ENCODE data around the gene PPARG.
"Not testable (repeated sequence)": the region's sequence is repeated elsewhere in the genome, so short reads cannot be mapped to it uniquely, and the experiment has no call there.

Gene PPARG

GRCh38 chr3:12465836-12466225 lies 177.0 kb downstream of the PPARG start:
- POLR2A ChIA-PET = no interaction called here
- no peak for TF ChIP-seq FOXA1 (IDR thresholded peaks at IDR 0.05)
- TF ChIP-seq, protein P1, sequence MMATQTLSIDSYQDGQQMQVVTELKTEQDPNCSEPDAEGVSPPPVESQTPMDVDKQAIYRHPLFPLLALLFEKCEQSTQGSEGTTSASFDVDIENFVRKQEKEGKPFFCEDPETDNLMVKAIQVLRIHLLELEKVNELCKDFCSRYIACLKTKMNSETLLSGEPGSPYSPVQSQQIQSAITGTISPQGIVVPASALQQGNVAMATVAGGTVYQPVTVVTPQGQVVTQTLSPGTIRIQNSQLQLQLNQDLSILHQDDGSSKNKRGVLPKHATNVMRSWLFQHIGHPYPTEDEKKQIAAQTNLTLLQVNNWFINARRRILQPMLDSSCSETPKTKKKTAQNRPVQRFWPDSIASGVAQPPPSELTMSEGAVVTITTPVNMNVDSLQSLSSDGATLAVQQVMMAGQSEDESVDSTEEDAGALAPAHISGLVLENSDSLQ (IDR thresholded peaks at IDR 0.05) = no peak
- TF ChIP-seq ELF4 (IDR thresholded peaks at IDR 0.05) = no peak
- no peak for TF ChIP-seq SP1 (IDR thresholded peaks at IDR 0.05)
- TF ChIP-seq BHLHE40 (IDR thresholded peaks at IDR 0.05; ENCODE audit: borderline replicate concordance) = no peak
- TF ChIP-seq CTBP1 (IDR thresholded peaks at IDR 0.05; ENCODE audit: borderline replicate concordance) = no peak
- TF ChIP-seq HDGF (IDR thresholded peaks at IDR 0.05; ENCODE audit: borderline replicate concordance) = no peak
- no peak for TF ChIP-seq L3MBTL2 (conservative IDR thresholded peaks at IDR 0.05)
- no peak for TF ChIP-seq NFRKB (IDR thresholded peaks at IDR 0.05)
- TF ChIP-seq LEF1 (IDR thresholded peaks at IDR 0.05; ENCODE audit: borderline replicate concordance) = no peak
- TF ChIP-seq FOXK2 (IDR thresholded peaks at IDR 0.05) = no peak
- TF ChIP-seq ARNT (IDR thresholded peaks at IDR 0.05) = no peak
- TF ChIP-seq TARDBP (IDR thresholded peaks at IDR 0.05) = no peak
- no peak for TF ChIP-seq ZNF384 (IDR thresholded peaks at IDR 0.05)
- TF ChIP-seq SUZ12 (IDR thresholded peaks at IDR 0.05) = no peak
- no peak for TF ChIP-seq FOXM1 (IDR thresholded peaks at IDR 0.05; ENCODE audit: borderline replicate concordance)
- no peak for DNase-seq (ENCODE audit: extremely low spot score)
- CTCF ChIA-PET = no interaction called here

- no peak for TF ChIP-seq FOXM1 (IDR thresholded peaks at IDR 0.05; ENCODE audit: borderline replicate concordance)
- no peak for TF ChIP-seq L3MBTL2 (conservative IDR thresholded peaks at IDR 0.05)
- no peak for TF ChIP-seq SUZ12 (IDR thresholded peaks at IDR 0.05)
- TF ChIP-seq NFRKB (IDR thresholded peaks at IDR 0.05) = no peak
- no peak for TF ChIP-seq CTBP1 (IDR thresholded peaks at IDR 0.05; ENCODE audit: borderline replicate concordance)
- no peak for TF ChIP-seq ELF4 (IDR thresholded peaks at IDR 0.05)
- no peak for TF ChIP-seq TARDBP (IDR thresholded peaks at IDR 0.05)
- TF ChIP-seq FOXK2 (IDR thresholded peaks at IDR 0.05) = no peak
- TF ChIP-seq ARNT (IDR thresholded peaks at IDR 0.05) = no peak
- TF ChIP-seq HDGF (IDR thresholded peaks at IDR 0.05; ENCODE audit: borderline replicate concordance) = no peak
- no peak for TF ChIP-seq SP1 (IDR thresholded peaks at IDR 0.05)
- TF ChIP-seq LEF1 (IDR thresholded peaks at IDR 0.05; ENCODE audit: borderline replicate concordance) = no peak
- TF ChIP-seq ZNF384 (IDR thresholded peaks at IDR 0.05) = no peak
- no peak for TF ChIP-seq FOXA1 (IDR thresholded peaks at IDR 0.05)
- TF ChIP-seq, protein P1 (IDR thresholded peaks at IDR 0.05) = no peak
- no peak for TF ChIP-seq BHLHE40 (IDR thresholded peaks at IDR 0.05; ENCODE audit: borderline replicate concordance)
- ChIA-PET CTCF (no interaction called here), POLR2A (no interaction called here)
- DNase-seq (ENCODE audit: extremely low spot score) = no peak
Observed at GRCh38 chr3:12467746-12468145, 178.9 kb downstream of the PPARG start.

DNA sequence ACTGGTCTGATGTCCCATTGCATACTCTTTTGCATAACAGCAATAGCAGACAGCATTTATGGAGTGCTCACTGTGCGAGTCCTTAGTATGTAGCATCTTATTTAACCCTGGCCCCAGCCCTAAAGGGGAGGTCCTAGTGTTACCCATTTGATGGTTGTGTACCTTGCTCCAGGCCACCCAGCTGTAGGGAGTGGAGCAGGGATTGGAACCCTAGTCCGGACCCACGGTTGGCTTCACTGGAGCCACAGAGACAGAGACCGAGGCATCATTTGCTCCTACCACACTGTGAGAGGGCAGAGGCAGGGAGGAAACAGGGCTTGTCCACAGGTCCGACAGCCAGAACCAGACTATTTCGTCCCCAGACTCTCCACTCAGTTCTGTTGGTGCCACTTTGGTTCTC lies 179.4 kb downstream of the PPARG start:
- no peak for DNase-seq (ENCODE audit: extremely low spot score)
- ChIA-PET CTCF (no interaction called here), POLR2A (no interaction called here)
- no peak for TF ChIP-seq TARDBP (IDR thresholded peaks at IDR 0.05)
- no peak for TF ChIP-seq HDGF (IDR thresholded peaks at IDR 0.05; ENCODE audit: borderline replicate concordance)
- no peak for TF ChIP-seq FOXM1 (IDR thresholded peaks at IDR 0.05; ENCODE audit: borderline replicate concordance)
- no peak for TF ChIP-seq CTBP1 (IDR thresholded peaks at IDR 0.05; ENCODE audit: borderline replicate concordance)
- TF ChIP-seq, protein P1 (IDR thresholded peaks at IDR 0.05) = no peak
- TF ChIP-seq FOXK2 (IDR thresholded peaks at IDR 0.05) = no peak
- TF ChIP-seq ZNF384 (IDR thresholded peaks at IDR 0.05) = no peak
- no peak for TF ChIP-seq L3MBTL2 (conservative IDR thresholded peaks at IDR 0.05)
- TF ChIP-seq ELF4 (IDR thresholded peaks at IDR 0.05) = no peak
- TF ChIP-seq SUZ12 (IDR thresholded peaks at IDR 0.05) = no peak
- no peak for TF ChIP-seq NFRKB (IDR thresholded peaks at IDR 0.05)
- TF ChIP-seq LEF1 (IDR thresholded peaks at IDR 0.05; ENCODE audit: borderline replicate concordance) = no peak

GRCh38 chr3:12468757-12469156 lies 179.9 kb downstream of the PPARG start:
- TF ChIP-seq ZNF384 (IDR thresholded peaks at IDR 0.05) (no peak), BHLHE40 (IDR thresholded peaks at IDR 0.05; ENCODE audit: borderline replicate concordance) (no peak), FOXA1 (IDR thresholded peaks at IDR 0.05) (no peak), TARDBP (IDR thresholded peaks at IDR 0.05) (no peak), NFRKB (IDR thresholded peaks at IDR 0.05) (no peak), LEF1 (IDR thresholded peaks at IDR 0.05; ENCODE audit: borderline replicate concordance) (no peak), SUZ12 (IDR thresholded peaks at IDR 0.05) (no peak), ELF4 (IDR thresholded peaks at IDR 0.05) (no peak), ARNT (IDR thresholded peaks at IDR 0.05) (no peak), SP1 (IDR thresholded peaks at IDR 0.05) (no peak), HDGF (IDR thresholded peaks at IDR 0.05; ENCODE audit: borderline replicate concordance) (no peak), FOXK2 (IDR thresholded peaks at IDR 0.05) (no peak), CTBP1 (IDR thresholded peaks at IDR 0.05; ENCODE audit: borderline replicate concordance) (no peak), FOXM1 (IDR thresholded peaks at IDR 0.05; ENCODE audit: borderline replicate concordance) (no peak)
- TF ChIP-seq, protein P1 (IDR thresholded peaks at IDR 0.05) = no peak
- ChIA-PET POLR2A (no interaction called here), CTCF (no interaction called here)
- DNase-seq (ENCODE audit: extremely low spot score) = no peak

DNA sequence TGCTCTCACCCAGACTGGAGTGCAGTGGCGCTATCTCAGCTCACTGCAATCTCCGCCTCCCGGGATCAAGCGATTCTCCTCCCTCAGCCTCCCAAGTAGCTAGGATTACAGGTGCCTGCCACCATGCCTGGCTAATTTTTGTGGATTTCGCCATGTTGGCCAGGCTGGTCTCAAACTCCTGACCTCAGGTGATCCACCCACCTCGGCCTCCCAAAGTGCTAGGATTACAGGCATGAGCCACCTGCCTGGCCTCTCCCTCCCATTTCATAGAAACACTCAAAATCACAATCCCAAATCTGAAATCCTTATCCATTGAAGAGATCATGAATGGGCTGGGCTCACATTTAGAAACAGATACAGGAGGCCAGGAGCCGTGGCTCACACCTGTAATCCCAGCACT lies 180.4 kb downstream of the PPARG start:
- CTCF ChIA-PET = interaction anchor here (1.4 kb wide), 1 partner anchor 11 kb away, joined by 7 read pairs; no protein-coding TSS in a partner anchor
- POLR2A ChIA-PET; DNase-seq (ENCODE audit: extremely low spot score): not testable (repeated sequence)

DNA sequence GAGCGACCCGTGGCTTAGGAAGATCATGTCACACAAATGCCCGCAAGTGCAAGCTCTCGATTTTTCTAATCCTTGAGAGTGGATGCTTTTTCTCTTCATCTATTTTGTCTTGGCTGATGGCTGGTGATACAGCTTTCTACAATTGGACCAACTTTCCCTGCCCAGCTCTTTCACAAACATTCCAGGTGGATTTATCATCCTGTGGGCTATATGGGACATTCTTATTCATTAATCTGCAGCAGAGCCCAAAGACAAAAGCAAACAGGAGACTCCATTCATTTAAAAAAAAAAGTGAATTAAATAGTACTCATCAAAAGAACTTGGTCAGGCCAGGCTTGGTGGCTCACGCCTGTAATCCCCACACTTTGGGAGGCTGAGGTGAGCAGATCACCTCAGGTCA lies 181.2 kb downstream of the PPARG start:
- POLR2A ChIA-PET = no interaction called here
- TF ChIP-seq ZNF384 (IDR thresholded peaks at IDR 0.05) = no peak
- CTCF ChIA-PET = interaction anchor here (0.7 to 1.4 kb wide), 5 partner anchors 9 to 33 kb away, joined by 3 to 7 read pairs (median 3); no protein-coding TSS in a partner anchor
- DNase-seq (ENCODE audit: extremely low spot score) = no peak

All from HEK293T (cell line).